CD4-positive, alpha-beta T cell treated with Interleukin-21 for 1 hour (primary cell): ENCODE results near the gene PLEKHM3.

Experiments
- DNase-seq: peaks from one replicate; pipeline ENCODE4 v3.0.0-alpha.2; 2020

Gene PLEKHM3

GRCh38 chr2:207991944-207992343 is 33.4 kb downstream of the PLEKHM3 start:
- no peak for DNase-seq

GRCh38 chr2:207990784-207991183 is 34.5 kb downstream of the PLEKHM3 start:
- no peak for DNase-seq

DNA sequence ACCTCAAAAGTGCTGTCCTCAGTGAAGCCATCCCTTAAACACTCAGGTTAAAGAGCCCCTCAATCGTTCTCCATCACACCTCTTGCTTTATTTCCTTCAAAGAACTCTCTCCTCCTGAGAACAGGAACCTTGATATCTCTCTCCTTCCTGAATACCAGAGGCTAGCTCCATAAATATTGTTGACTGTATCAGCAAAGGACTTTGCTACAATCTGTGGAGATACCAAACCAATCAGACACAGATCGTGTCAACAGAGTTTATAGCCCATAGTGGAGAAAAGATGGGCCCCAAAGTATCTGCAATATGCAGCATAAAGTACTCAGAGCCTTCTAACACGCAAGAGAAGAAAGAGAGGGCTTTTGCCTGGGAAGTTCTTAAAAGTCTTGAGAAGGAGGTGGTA is 36.4 kb downstream of the PLEKHM3 start:
- no peak for DNase-seq

DNA sequence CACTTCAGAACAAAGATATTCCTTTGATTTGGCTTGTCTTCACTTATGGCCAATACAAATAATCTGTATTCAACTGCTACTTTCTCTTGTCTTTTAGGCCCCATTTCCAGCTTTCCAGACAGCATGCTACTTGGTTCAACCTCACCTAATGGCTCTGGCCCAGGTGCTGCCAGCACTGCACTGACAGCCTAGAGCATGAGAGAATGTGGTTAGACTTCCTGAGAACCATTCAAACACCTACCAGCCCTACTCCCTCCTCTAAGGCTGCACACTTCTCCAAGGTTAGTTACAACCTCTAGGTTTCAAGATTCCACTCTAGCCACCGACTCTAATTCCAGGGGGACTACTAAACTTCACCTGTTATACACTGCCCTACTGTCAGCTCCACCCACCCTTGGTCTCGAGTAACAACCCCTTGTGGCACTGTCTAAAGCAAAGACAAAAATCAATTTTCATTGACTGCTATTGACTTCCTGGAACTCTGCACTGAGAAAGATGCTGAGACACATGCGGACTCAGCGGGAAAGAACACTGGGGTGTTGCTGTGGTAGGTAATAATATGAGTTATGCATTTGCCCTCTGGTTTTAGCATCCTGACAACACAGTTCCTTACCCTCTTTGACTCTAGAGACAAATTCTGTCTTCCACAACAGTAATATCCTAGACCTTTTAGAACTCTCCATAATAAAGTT is 38.2 kb downstream of the PLEKHM3 start:
- DNase-seq: no peak

DNA sequence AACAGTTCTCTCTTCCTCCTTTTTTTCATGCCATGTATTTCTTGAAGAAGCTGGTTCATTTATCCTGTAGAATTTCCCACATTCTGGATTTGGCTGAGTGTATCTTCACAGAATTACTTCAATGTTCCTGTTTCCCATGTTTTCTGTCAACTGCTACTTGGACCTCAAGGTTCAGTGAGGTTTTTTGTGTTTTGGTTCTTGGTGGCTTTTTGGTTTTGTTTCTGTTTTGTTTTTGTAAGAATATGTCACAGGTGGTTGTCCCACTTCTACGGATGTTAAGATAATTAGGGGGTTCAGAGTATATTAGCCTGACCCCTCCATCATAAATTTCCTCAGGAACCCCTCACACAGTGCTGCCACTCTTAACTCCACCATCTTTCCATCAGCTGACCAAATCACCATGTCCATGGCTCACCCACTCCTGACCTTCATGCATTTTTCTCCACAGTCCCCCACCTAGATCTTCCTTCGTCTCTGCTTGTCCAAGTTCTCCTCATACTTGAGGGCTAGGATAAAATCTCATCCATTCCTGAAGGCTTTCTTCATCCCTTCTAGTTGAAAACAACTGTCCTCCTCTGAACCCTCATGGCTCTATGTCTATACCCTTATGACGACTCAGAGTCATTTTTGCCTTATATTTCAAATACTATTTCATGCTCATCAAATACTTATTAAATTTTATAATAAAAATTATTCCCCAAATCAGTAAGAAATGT is 40.4 kb downstream of the PLEKHM3 start:
- no peak for DNase-seq

- no peak for DNase-seq
These were observed 41.7 kb downstream of the PLEKHM3 start for GRCh38 chr2:207983641-207984042.

DNA sequence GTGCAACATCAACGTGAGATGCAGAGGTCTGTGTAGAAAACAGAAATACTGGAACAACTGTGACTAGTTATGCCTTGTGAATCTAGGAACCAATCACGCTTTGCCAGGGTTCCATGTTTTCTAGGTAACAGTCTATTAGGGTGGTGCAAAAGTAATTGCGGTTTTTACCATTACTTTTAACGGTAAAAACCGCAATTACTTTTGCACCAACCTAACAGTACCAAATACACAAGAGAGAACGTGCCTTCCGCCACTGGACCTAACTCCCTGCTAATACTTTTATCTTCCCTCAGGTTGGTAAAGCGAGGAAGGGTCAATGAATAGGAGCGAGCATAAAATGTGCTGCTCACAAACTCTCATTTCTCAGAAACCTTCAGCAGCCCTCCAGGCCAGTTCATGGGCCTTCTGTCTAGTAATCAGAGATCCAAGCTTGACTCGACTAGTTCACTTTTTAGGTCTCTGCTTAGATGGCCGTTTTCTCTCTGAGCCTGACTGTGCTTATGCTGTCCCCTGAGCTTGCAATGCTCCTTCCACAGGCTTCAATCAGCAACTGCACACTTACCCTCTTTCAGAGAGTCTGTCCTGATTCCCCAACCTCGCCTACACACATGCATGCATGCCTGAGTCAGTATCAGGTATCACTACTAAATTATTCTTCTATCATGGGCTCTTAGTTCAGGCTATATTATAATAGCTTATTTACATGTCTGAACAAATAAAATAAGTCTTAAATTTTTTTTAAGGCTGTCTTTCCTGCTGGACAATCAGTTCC is 47.0 kb downstream of the PLEKHM3 start:
- no peak for DNase-seq

- DNase-seq: no peak
These were observed 49.4 kb downstream of the PLEKHM3 start for GRCh38 chr2:207975921-207976320.

GRCh38 chr2:207974216-207974605 is 51.1 kb downstream of the PLEKHM3 start:
- DNase-seq: no peak

DNA sequence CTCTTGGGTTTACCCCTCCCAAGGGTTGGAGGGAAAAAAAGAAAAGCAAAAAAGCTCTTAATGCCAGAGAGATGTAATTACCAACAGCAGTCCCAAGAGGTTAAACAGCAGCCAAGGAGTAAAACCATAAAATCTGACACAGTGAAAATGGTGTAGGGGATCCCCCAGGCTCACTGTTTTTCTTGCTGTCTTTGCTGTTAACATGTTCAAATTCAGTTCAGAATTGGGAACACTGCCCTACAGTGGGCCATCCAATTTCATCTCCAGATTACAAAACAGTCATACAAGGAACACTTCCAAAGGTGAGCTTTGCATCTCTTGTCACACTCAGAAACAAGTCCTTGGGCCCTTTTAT is 54.5 kb downstream of the PLEKHM3 start:
- DNase-seq: no peak

DNA sequence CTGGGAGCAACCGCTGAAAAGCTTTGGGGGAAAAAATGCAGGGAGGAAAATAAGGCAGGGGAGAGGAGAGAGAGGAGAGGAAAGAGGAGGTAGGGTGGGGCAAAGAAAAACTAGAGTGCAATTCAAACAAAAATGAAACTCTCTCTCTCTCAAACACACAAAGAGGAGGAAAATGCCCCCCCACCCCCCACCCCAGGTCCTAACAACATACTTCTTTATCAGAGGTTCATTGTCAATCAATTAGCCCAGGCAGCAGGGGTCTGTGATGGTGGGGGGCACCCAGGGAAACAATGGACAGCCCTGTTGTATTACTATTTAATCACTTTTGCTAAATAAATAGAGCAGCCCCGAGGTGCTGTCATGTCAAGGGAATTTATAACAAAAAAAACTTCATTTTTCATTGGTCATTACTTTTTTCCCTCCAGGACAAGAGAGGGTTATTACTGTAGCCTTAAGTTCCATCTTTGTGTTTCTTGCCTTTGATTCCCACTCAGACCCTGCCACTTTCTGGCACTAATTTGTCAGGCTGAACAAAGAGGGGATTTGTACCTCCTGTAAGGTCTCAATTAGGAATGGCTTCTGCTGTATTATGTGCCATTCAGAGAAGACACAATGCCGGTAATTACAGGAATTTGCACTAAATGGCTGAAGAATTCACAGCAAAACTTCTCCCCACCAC is 55.0 kb downstream of the PLEKHM3 start:
- no peak for DNase-seq

GRCh38 chr2:207969249-207969648 is 56.1 kb downstream of the PLEKHM3 start:
- no peak for DNase-seq

GRCh38 chr2:207967121-207967520 is 58.2 kb downstream of the PLEKHM3 start:
- DNase-seq: no peak

DNA sequence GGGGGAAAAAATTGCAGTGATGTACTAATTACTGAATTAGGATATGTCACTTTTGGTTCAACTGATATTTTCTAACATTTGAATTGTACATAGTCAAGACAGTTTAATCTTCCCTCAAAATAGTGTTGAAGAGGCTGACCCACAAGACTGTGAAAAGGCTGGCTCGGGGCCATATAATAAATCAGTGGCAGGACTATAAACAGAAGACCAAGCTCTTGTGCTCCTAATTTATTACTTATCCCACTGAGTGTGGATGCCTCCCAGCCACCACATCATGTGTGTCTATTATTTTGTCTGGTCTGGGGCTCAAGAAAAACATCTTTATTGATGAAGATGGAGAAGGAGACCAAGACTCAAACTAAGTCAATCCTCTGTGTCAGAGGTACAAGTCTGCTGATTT is 64.4 kb downstream of the PLEKHM3 start:
- DNase-seq: no peak

- DNase-seq: no peak
These were observed 65.2 kb downstream of the PLEKHM3 start for GRCh38 chr2:207960090-207960489.

DNA sequence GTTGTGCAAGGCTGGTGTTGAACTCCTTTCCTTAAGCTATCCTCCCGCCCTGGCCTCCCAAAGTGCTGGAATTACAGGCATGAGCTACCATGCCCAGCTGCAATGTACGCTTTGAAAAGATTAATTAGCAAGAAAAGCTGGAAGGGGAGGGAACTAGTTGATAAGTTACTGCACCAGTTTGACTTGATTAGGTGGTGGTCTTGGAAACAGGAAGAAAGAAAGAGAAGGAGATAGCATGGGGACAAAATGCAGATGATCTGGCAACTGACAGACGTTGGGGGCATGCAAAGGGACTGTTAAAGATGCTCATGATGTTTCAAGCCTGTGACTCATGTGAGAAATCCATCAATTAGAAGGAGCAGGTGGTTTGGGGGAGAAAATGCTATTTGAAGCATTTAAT is 68.6 kb downstream of the PLEKHM3 start:
- DNase-seq: no peak

- no peak for DNase-seq
These were observed 69.9 kb downstream of the PLEKHM3 start for GRCh38 chr2:207955456-207955855.

- DNase-seq: no peak
These were observed 72.0 kb downstream of the PLEKHM3 start for GRCh38 chr2:207953354-207953753.

DNA sequence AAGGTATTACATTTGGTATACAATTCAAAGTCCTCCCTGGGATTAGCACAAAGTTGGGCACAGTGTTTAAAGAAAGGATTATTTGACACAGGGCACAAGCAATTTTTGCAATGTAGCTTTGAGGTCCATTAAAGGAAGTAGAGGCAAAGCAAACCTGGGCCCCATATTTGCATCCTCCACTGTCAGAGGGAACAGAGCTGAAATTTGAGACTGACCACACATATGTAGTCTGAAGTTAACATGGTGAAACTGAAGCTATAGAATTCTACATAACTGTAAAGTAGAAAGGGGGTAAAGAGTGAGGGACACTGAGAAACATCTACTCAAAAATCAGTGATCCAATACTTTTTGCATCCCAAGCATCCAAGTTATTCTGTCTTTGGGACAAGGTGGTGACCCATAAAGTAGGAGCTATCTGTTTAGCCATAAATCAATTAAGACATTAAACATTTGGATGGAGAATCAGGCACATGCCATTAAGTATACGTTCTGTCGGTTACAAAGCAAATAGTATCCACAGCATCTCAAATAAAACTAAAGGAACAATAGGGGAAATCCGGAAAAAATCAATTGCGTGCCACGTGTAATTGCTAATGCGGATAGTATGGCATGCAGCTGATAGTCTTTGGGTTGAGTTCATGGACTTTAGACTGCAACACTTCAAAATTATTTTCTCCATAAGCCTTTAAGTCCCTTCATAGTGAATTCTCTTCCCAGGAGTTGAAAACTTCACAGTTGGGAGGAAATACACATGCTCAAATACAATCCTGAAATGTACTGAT is 72.6 kb downstream of the PLEKHM3 start:
- no peak for DNase-seq

DNA sequence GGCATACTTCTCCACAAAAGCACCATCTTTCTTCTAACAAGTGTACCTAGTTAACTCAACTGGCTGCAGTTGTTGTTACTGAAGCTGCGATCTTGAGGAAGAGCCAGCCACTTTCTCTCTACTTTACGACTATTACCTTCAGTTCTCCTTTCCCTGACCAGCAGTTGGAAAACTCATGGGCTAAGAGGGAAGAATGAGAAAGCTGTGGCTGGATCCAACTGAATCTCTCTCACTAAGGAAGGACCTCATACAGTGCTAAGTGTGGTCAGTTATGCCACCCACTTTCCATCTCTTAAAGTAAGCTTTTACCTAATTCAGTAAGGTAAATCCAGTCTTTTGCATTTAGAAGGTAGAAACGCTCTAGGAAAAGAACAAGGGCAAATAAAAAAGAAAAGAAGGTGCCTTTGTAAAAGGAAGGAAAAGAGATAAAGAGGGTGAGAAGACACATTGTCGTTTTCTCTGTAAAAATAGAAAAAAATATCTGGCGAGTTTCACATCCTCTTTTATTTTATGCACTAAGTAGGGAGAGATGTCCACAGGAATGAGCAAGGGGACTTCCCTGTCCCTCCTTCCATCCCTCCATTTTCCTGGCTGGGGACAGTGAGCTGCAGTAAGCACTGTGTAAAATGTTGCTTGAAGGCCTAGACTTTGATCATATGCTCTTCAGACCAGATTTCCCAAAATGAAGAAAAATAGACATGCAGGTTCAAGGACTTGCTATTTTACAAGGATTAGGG is 73.4 kb downstream of the PLEKHM3 start:
- DNase-seq: no peak

DNA sequence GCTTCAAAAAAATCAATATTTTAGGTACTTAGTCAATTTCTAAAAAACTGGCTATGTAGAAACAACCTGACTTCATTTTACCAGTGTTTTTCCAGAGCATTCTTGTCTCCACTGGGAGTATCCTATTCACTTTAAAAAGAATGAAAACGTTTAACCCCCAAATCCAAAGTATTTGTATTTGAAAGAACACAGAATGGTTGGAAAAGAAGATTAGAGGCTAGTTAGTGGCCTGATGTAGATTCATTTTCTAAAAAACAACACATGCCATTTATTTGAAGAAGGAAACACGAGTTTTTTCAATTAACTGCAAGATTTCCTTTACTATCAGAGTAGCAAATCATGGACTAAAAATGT is 74.6 kb downstream of the PLEKHM3 start:
- no peak for DNase-seq
